Measurements from ENCODE around the gene TSPEAR.
A peak's percentile ranks its signal among the peaks of the same experiment; 100 is the strongest.
"Not testable (repeated sequence)": the region's sequence is repeated elsewhere in the genome, so short reads cannot be mapped to it uniquely, and the experiment has no call there.

The TSPEAR gene

DNA sequence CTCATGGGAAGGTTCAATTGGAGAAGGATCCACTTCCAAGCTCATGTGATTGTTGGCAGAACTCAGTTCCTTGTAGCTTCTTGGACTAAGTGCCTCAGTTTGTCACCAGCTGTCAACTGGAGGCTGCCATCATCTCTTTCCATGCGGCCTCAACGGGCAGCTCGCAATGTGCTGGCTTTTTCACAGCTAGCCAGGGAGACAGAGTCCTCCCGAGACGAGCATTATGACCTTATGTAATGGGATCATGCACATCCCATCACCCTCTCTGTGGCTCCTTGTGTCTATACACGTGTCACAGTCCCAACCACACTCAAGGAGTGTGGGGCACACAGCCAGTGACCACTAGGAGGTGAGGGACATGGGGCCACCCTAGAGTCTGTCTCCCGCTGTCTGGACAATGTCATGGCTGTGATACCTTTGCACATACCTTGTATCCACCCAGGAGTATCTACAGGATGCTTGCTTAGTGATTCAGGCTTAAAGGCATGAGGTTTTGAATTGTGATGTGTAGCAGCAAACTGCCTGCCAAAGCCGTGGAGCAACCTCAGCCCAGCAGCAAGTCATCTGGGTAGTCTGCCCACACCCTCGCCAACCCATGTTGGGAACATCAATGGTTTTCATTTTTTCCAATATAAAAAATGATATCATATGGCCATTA is 115.2 kb downstream of the TSPEAR start:
- H3K27ac ChIP-seq: no peak overlapping the region
- peak; percentile 52 for DNase-seq (ENCODE audit: low read depth, low spot score)

DNA sequence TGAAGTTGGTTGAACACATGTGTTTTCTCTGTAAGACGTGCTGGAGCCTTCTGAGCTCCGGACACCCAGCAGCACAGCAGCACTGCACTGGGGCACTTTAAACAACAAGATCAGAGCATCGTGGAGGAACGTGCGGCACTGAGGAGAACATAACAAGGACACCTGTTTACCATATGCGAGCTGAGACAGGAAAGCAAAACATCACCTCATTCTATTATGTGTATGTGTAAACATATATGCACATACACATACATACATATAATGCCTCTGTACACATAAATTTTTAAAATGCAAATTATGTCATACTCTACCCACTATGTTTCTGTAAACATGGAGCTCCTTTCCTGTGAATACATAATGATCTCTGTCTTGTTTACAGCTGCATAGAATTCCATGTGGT is 115.8 kb downstream of the TSPEAR start:
- DNase-seq (ENCODE audit: low read depth, low spot score): no peak
- no peak overlapping the region for H3K27ac ChIP-seq

DNA sequence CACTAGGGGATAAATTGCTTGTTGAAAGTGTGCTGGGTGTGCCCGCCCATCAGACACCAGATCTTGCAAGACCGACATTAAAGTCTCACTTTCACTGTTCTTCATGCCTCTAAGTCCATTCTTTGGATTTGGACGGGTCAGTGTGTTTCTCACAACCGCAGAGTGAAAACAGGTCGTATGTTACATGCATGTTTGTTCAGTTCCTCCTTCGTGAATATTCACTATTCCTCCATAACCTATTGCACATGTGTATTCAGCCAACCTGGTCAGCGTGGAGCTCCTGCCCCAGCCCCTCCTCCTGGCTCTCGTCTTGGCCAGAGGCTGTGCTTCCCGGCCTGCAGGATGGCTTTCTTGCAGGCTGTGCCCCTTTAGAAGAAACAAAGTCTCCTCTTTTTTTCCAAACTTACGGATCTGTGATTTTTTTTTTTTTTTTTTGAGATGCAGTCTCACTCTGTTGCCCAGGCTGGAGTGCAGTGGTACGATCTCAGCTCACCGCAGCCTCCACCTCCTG is 116.9 kb downstream of the TSPEAR start:
- DNase-seq (ENCODE audit: low read depth, low spot score): no peak
- no peak overlapping the region for H3K27ac ChIP-seq

- no peak for DNase-seq (ENCODE audit: low read depth, low spot score)
Observed at GRCh38 chr21:44593598-44594405, 117.6 kb downstream of the TSPEAR start.

DNA sequence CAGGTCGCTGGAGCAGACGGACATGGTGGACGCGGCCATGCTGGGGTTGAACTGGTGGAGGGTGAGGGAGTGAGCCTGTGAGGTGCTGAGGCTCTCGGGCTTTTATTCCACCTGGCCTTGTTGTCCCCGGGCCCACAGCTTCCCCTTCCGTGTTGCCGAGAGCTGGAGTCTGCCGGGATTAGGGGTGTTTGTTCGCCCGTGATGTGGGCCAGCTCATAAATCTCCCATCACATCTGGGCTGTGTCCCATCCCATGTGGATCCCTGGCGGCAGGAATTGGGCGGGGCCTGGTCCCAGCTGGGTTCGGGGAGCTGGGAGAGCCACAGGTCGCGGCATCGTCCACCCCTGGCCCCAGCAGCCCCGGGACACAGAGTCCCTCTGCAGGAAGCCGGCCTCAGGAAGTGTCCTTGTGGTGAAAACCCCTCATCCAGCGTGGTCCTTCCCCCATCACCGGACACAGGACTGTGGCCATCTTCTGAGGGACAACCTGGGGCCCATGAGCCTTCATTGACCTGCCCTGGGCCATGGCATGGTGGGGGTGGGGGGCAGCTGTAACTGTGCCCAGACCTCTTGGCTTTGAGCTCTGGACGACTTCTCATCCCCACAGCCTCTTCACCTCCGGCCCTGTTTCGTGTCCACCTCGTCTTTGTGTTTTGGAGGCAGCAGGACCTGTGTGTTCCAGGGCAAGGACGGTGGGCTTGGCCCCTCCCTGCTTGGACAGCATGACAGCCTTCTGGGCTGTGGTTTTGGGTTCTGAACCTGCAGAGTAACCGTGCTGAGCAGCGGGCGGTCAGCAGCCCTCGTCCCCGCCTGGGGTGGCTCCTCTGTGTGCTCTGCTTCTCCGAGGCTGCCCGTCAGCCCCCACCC is 118.7 kb downstream of the TSPEAR start, which contains the start of gene KRTAP10-6:
Gene KRTAP10-6, minus strand, starts transcription at position 60 of the 866 bp plus-strand sequence. Its CDS starts 21 bp downstream, at position 39.
- H3K27ac ChIP-seq: no peak within 1 kb of the TSS
- DNase-seq (ENCODE audit: low read depth, low spot score): no peak

More at GRCh38 chr21:44593598-44594405, 117.6 kb downstream of the TSPEAR start:
- H3K27ac ChIP-seq: no peak overlapping the region

DNA sequence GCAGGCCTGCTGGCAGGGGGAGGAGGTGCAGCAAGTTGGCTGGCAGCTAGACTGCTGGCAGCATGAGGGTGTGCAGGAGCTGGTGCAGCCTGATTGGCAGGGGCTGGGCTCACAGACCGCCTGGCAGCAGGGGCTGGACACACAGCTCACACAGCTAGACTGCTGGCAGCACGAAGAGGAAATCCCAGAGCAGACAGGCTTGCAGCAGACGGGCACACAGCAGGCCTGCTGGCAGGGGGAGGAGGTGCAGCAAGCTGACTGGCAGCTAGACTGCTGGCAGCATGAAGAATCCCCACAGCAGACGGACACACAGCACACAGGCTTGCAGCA is 119.6 kb downstream of the TSPEAR start:
- not testable (repeated sequence) for H3K27ac ChIP-seq; DNase-seq (ENCODE audit: low read depth, low spot score)

DNA sequence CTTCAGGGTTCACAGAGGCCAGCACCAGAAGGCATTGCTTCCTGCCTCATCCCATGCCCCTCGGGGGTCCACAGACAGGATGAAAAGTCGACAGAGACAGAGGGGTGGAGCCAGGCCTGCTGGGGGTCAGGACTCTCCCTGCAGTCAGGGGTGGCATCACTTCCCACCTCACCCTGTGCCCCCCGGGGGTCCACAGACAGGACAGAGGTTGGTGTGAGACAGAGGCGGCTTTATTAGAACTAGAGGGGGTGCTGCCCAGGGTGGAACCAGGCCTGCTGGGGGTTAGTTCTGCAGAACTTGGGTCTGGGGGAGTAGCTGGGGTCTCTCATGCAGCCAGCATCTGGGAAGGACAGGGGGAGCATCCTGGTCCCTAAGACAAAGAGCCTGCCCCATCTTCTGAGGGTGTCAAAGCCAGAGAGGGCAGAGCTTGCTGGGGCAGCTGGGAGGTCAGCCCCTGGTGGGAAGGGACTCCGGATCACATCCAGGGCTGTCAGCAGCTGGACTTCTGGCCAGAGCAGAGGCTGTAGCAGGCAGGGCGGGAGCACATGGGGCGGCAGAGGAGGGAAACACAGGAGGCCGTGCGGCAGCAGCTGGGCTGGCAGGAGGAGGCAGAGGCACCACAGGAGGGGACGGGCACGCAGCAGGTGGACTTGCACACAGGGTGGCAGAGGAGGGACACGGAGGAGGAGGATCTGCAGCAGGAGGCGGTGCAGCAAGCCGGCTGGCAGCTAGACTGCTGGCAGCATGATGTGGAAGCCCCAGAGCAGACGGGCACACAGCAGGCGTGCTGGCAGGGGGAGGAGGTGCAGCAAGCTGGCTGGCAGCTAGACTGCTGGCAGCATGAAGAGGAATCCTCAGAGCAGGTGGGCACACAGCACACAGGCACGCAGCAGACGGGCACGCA is 120.2 kb downstream of the TSPEAR start:
- H3K27ac ChIP-seq; DNase-seq (ENCODE audit: low read depth, low spot score): not testable (repeated sequence)

DNA sequence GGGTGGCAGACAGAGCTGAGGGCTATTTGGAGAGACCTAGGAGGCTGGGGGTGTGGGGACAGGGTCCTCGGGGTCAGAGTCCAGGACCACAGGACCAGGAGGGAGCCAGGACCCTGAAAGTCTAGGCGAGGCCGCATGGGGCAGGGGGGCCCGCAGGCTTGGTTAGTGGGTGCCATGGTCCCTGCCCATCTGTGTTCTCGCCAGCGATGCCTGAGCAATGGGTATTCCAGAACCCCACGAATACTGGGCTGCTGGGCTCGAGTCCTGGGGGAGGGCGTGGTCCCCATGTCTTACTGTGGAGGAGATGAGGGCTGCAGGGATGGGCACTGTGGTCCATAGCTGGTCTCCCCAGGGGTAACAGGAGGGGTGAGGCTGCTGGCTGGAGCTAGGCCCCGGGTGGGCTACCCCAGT is 121.1 kb downstream of the TSPEAR start:
- no peak for DNase-seq (ENCODE audit: low read depth, low spot score)
- H3K27ac ChIP-seq: no peak overlapping the region

GRCh38 chr21:44589586-44590305 is 121.6 kb downstream of the TSPEAR start:
- no peak for DNase-seq (ENCODE audit: low read depth, low spot score)
- no peak overlapping the region for H3K27ac ChIP-seq

DNA sequence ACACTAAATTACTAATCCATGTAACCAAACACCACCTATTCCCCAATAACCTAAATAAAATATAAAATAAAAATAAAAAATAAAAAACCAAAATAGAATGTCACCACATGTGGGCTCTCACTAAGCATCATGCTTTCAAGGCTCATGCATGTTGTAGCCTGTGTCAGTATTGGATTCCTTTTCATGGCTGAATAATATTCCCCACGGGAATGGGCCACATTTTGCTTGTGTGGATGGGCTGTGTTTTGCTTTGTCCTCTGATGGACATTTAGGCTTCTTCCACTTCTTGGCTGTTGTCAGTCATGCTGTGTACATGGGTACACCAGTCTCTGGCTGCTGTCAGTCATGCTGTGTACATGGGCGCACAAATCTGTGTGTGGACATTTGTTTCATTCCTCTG is 122.3 kb downstream of the TSPEAR start:
- no peak for DNase-seq (ENCODE audit: low read depth, low spot score)

GRCh38 chr21:44585892-44586291 is 125.5 kb downstream of the TSPEAR start:
- DNase-seq (ENCODE audit: low read depth, low spot score): no peak
- H3K27ac ChIP-seq: no peak overlapping the region

More for the DNA sequence above, 122.3 kb downstream of the TSPEAR start:
- no peak overlapping the region for H3K27ac ChIP-seq

GRCh38 chr21:44583800-44584147 is 127.6 kb downstream of the TSPEAR start:
- no peak overlapping the region for H3K27ac ChIP-seq
- DNase-seq (ENCODE audit: low read depth, low spot score): no peak

DNA sequence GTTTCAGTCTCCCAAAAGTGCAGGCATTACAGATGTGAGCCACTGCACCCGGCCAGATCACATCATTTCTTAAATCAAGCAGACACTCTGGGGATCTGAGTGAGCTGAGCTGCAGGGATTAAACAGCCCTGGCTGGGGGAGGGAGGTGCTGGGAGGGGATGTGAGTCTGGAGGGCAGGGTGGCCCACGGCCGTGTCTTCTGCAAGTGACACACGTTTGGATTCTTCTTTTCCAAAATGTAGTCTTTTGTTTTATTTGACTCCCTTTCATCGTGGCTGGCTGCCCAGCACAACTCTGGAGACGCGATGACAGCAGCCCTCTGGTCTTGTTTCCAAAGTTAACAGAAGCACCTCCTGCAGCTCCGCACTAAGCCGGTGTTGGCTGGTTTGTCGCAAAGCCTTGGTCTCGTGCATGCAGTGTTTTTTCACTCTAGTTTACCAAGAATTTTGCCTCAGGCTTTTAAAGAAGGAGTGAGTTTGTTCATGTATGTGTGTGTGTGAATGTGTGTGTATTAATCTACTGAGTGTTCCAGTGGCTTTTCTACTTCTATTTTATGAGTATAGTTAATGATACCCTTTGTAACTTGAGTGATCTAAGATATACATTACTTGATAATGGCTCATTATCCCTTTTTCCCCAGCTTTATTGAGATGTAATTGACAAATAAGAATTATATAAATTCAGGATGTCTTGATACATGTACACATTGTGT is 128.1 kb downstream of the TSPEAR start:
- no peak for DNase-seq (ENCODE audit: low read depth, low spot score)
- no peak overlapping the region for H3K27ac ChIP-seq

DNA sequence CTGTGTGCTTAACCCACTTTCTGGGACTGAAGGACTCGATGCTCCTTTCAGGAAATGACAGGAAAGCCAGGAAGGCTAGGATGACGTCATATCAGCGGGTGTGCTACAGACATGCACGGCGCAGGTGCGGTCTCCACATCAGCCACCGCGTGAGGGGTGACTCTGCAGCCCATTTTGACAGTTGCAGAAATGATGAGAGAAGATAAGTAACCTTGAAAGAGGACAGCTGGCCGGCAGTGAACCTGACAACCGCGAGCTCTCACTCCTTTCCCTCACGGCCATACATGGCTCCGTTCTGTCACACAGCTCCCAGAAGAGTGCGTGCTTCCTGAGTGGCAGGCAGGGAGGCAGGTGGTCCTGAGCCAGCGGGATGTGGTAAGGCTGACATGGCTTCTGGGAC is 129.3 kb downstream of the TSPEAR start:
- DNase-seq (ENCODE audit: low read depth, low spot score): no peak
- H3K27ac ChIP-seq: no peak overlapping the region

GRCh38 chr21:44581158-44581557 is 130.2 kb downstream of the TSPEAR start:
- H3K27ac ChIP-seq: no peak overlapping the region
- no peak for DNase-seq (ENCODE audit: low read depth, low spot score)

- not testable (repeated sequence) for H3K27ac ChIP-seq; DNase-seq (ENCODE audit: low read depth, low spot score)
Observed at GRCh38 chr21:44580231-44580821, 131.0 kb downstream of the TSPEAR start, which contains the start of gene KRTAP10-5. Gene KRTAP10-5, minus strand, starts transcription at chr21:44580604. Its CDS starts 26 bp downstream, at chr21:44580578.

GRCh38 chr21:44579833-44580144 is 131.6 kb downstream of the TSPEAR start:
- DNase-seq (ENCODE audit: low read depth, low spot score): no peak
- H3K27ac ChIP-seq: no peak overlapping the region
